BE2C (cell line): ENCODE measurements around the gene MRFAP1.
"Not testable (repeated sequence)": the region's sequence is repeated elsewhere in the genome, so short reads cannot be mapped to it uniquely, and the experiment has no call there.

Source experiments
- DNase-seq: peaks from one replicate; pipeline ENCODE4 v3.0.0-alpha.2; 2020
- H3K27me3 ChIP-seq: fragments of 250-450 bp; sonication (Bioruptor Pico); 2 replicates; pipeline ENCODE4 v1.5.1; 2020; ENCODE audit warnings: mild to moderate bottlenecking
- H3K36me3 ChIP-seq: fragments of 250-450 bp; sonication (Bioruptor Pico); 2 replicates; pipeline ENCODE4 v1.5.1; 2020; ENCODE audit warnings: mild to moderate bottlenecking
- H3K4me1 ChIP-seq: fragments of 250-450 bp; sonication (Bioruptor Pico); 2 replicates; pipeline ENCODE4 v1.5.1; 2020
- H3K4me3 ChIP-seq: 2 replicates; pipeline ENCODE4 v1.5.1; 2011; ENCODE audit warnings: low read depth, low read length
- H3K9me3 ChIP-seq: fragments of 250-450 bp; sonication (Bioruptor Pico); 2 replicates; pipeline ENCODE4 v1.5.1; 2020
- CTCF ChIP-seq: IDR thresholded peaks from 2 replicates; pipeline ENCODE4 v1.5.1; 2012; ENCODE audit warnings: mild to moderate bottlenecking, low read depth, low read length

Gene MRFAP1

GRCh38 chr4:6665320-6665654, 24.8 kb downstream of the MRFAP1 start:
- no peak for DNase-seq
- no peak for TF ChIP-seq CTCF
- no peaks in the 10 kb centered on the region for H3K36me3 ChIP-seq
- H3K9me3 ChIP-seq, result no peaks in the 10 kb centered on the region
- no peak overlapping the region for H3K4me3 ChIP-seq
- H3K4me1 ChIP-seq, result no peaks in the 10 kb centered on the region
- no peaks in the 10 kb centered on the region for H3K27me3 ChIP-seq

GRCh38 chr4:6668391-6668790, 27.9 kb downstream of the MRFAP1 start:
- no peak overlapping the region for H3K4me3 ChIP-seq
- H3K27me3 ChIP-seq, result no peaks in the 10 kb centered on the region
- no peaks in the 10 kb centered on the region for H3K4me1 ChIP-seq
- no peak for TF ChIP-seq CTCF
- DNase-seq, result no peak
- H3K36me3 ChIP-seq, result no peaks in the 10 kb centered on the region
- H3K9me3 ChIP-seq, result no peaks in the 10 kb centered on the region

- no peak for TF ChIP-seq CTCF
These were observed 31.2 kb downstream of the MRFAP1 start for GRCh38 chr4:6671648-6672047.

GRCh38 chr4:6672131-6672530, 31.6 kb downstream of the MRFAP1 start:
- H3K4me3 ChIP-seq, result no peak overlapping the region
- peaks cover 14% of the 10 kb centered on the region for H3K36me3 ChIP-seq
- no peak for TF ChIP-seq CTCF
- no peaks in the 10 kb centered on the region for H3K9me3 ChIP-seq
- H3K4me1 ChIP-seq, result no peaks in the 10 kb centered on the region
- no peaks in the 10 kb centered on the region for H3K27me3 ChIP-seq
- no peak for DNase-seq

More at GRCh38 chr4:6671648-6672047, 31.2 kb downstream of the MRFAP1 start:
- Histone ChIP-seq H3K27me3 (no peaks in the 10 kb centered on the region), H3K4me1 (no peaks in the 10 kb centered on the region), H3K36me3 (peaks cover 14% of the 10 kb centered on the region), H3K4me3 (no peak overlapping the region), H3K9me3 (no peaks in the 10 kb centered on the region)
- no peak for DNase-seq

- peaks cover 14% of the 10 kb centered on the region for H3K36me3 ChIP-seq
- not testable (repeated sequence) for H3K4me3 ChIP-seq, DNase-seq, H3K9me3 ChIP-seq, H3K4me1 ChIP-seq, H3K27me3 ChIP-seq
These were observed 32.2 kb downstream of the MRFAP1 start for GRCh38 chr4:6672541-6673190.

- peak overlapping the region; percentile 72 for H3K4me3 ChIP-seq
- not testable (repeated sequence) for DNase-seq, H3K4me1 ChIP-seq
These were observed 32.7 kb downstream of the MRFAP1 start for GRCh38 chr4:6673191-6673659.

GRCh38 chr4:6673660-6674499, 33.4 kb downstream of the MRFAP1 start:
- peak; percentile 91 for DNase-seq
- peaks cover 14% of the 10 kb centered on the region for H3K36me3 ChIP-seq
- no peaks in the 10 kb centered on the region for H3K4me1 ChIP-seq
- peak overlapping the region; percentile 72 for H3K4me3 ChIP-seq
- H3K9me3 ChIP-seq, result no peaks in the 10 kb centered on the region
- no peak for TF ChIP-seq CTCF
- H3K27me3 ChIP-seq, result no peaks in the 10 kb centered on the region

More at GRCh38 chr4:6673191-6673659, 32.7 kb downstream of the MRFAP1 start:
- H3K9me3 ChIP-seq, H3K27me3 ChIP-seq: not testable (repeated sequence)
- H3K36me3 ChIP-seq, result peaks cover 14% of the 10 kb centered on the region
